B cell (primary cell): ENCODE results near the gene SLC25A21. TPM values are rescaled to one million over a fixed set of nuclear protein-coding genes. Genes with fewer than 3 reads are reported as not detected.
"Not testable (repeated sequence)": the region's sequence is repeated elsewhere in the genome, so short reads cannot be mapped to it uniquely, and the experiment has no call there.

Experiments
- ATAC-seq: fragments of 200-7000 bp; cut with Tn5 transposase; one replicate; pipeline ENCODE4 v1.10.0; 2021; ENCODE audit warnings: low read depth, mild to moderate bottlenecking, moderate number of reproducible peaks, moderate library complexity
- CTCF ChIA-PET: fragments of 350-600 bp; sonication (Branson Sonifier 250); formaldehyde crosslinking; loops from one replicate; lab custom pipeline; 2021; ENCODE audit warnings: antibody characterized with exemption, inconsistent platforms; lab: Charles Lee
- POLR2A ChIA-PET: fragments of 350-600 bp; sonication (Branson Sonifier 250); formaldehyde crosslinking; loops from one replicate; lab custom pipeline; 2021; ENCODE audit warnings: antibody characterized with exemption; lab: Charles Lee
- DNase-seq: peaks from one replicate; pipeline ENCODE4 v3.0.0; 2013
- H2AFZ ChIP-seq: 2 replicates; pipeline ENCODE4 v1.6.1; 2012; ENCODE audit warnings: mild to moderate bottlenecking, low read depth, low read length; ENCODE audit not compliant: insufficient read depth, poor library complexity, severe bottlenecking
- H3K27ac ChIP-seq, 2 donors: 1 replicate in 1 of 2; 2 replicates in 1 of 2; pipeline ENCODE4 v1.5.1; 2012 to 2013; ENCODE audit warnings: low read length in 2 of 2, mild to moderate bottlenecking in 2 of 2, moderate library complexity in 1 of 2
- H3K27me3 ChIP-seq, 4 experiments: fragments of 200-600 bp in 1 of 4; sonication (generic) in 1 of 4; replicated peaks in 1 of 4; 1 replicate in 2 of 4; 2 replicates in 2 of 4; pipeline versions ENCODE4 v1.6.1 to v1.7.0; 2013 to 2016; ENCODE audit warnings: low read length in 3 of 4, mild to moderate bottlenecking in 2 of 4, mixed read lengths in 1 of 4, moderate library complexity in 1 of 4; ENCODE audit not compliant: insufficient read depth in 4 of 4, control insufficient read depth in 3 of 4; ENCODE audit errors: control extremely low read depth in 1 of 4
- H3K36me3 ChIP-seq, 2 experiments: replicated peaks in 1 of 2; 1 replicate in 1 of 2; 2 replicates in 1 of 2; pipeline versions ENCODE4 v1.6.1 to v1.7.1; 2013; ENCODE audit warnings: low read length in 1 of 2; ENCODE audit not compliant: insufficient read depth in 2 of 2, control insufficient read depth in 1 of 2; ENCODE audit errors: control extremely low read depth in 1 of 2, extremely low read depth in 1 of 2
- H3K4me1 ChIP-seq, 2 donors: fragments of 200-600 bp in 1 of 2; sonication (generic) in 1 of 2; 1 replicate in 1 of 2; 2 replicates in 1 of 2; pipeline versions ENCODE4 v1.5.1 to v1.6.1; 2013 to 2017; ENCODE audit warnings: low read length in 2 of 2; ENCODE audit not compliant: control insufficient read depth in 2 of 2, insufficient read depth in 2 of 2
- H3K4me2 ChIP-seq: replicated peaks from 2 replicates; pipeline ENCODE3; 2012; ENCODE audit warnings: mild to moderate bottlenecking, low read depth, low read length; ENCODE audit not compliant: poor library complexity, severe bottlenecking
- H3K4me3 ChIP-seq, 5 experiments: fragments of 200-600 bp in 1 of 5; sonication (generic) in 1 of 5; 1 replicate in 3 of 5; 2 replicates in 2 of 5; pipeline versions ENCODE4 v1.5.1 to v1.7.0; 2011 to 2016; ENCODE audit warnings: low read length in 4 of 5, mild to moderate bottlenecking in 4 of 5, low read depth in 2 of 5, control low read depth in 1 of 5, moderate library complexity in 1 of 5; ENCODE audit not compliant: insufficient read depth in 1 of 5; ENCODE audit errors: control extremely low read depth in 1 of 5, extremely low read depth in 1 of 5
- H3K79me2 ChIP-seq: fragments of 200-600 bp; sonication (generic); one replicate; pipeline ENCODE4 v1.6.0; 2016; ENCODE audit warnings: low read length; ENCODE audit not compliant: control insufficient read depth, insufficient read depth
- H3K9ac ChIP-seq: fragments of 200-600 bp; sonication (generic); 2 replicates; pipeline ENCODE4 v1.6.1; 2017; ENCODE audit warnings: mild to moderate bottlenecking, low read length, moderate library complexity
- H3K9me3 ChIP-seq, 3 donors: one replicate each; pipeline versions ENCODE4 v1.6.1 to v1.7.1; 2013; ENCODE audit warnings: low read length in 2 of 3; ENCODE audit not compliant: control insufficient read depth in 2 of 3, insufficient read depth in 1 of 3; ENCODE audit errors: control extremely low read depth in 1 of 3
- H4K20me1 ChIP-seq: 2 replicates; pipeline ENCODE4 v1.6.0; 2012; ENCODE audit warnings: mild to moderate bottlenecking, low read length; ENCODE audit not compliant: insufficient read depth, control insufficient read depth, poor library complexity, severe bottlenecking
- H3K27ac Mint-ChIP-seq: one replicate; pipeline ENCODE4 v1.8.0; 2021; ENCODE audit warnings: mixed read lengths
- H3K27me3 Mint-ChIP-seq: one replicate; pipeline ENCODE4 v1.8.0; 2021; ENCODE audit warnings: mixed read lengths
- H3K4me1 Mint-ChIP-seq: one replicate; pipeline ENCODE4 v1.8.0; 2021; ENCODE audit warnings: mixed read lengths
- H3K4me3 Mint-ChIP-seq: one replicate; pipeline ENCODE4 v1.8.0; 2021; ENCODE audit warnings: mixed read lengths
- H3K9me3 Mint-ChIP-seq: one replicate; pipeline ENCODE4 v1.8.0; 2022; ENCODE audit warnings: mixed read lengths; ENCODE audit not compliant: insufficient read depth
- EZH2 ChIP-seq: IDR thresholded peaks from 2 replicates; pipeline ENCODE4 v1.6.1; 2012; ENCODE audit warnings: borderline replicate concordance, low read depth, mild to moderate bottlenecking, moderate library complexity, low read length; ENCODE audit not compliant: insufficient read depth, poor library complexity, severe bottlenecking
- WGBS: methylation state at CpG from one replicate; pipeline ENCODE4 v1.1.5; 2013; ENCODE audit warnings: missing lambda C conversion rate; ENCODE audit not compliant: insufficient coverage; 5-methylcytosine and 5-hydroxymethylcytosine counted together
- intact Hi-C: fragments of 100-400 bp; cut with micrococcal nuclease; formaldehyde crosslinking; loops from one replicate; pipeline ENCODE4 v1.10.0; 2022
- polyA plus RNA-seq: library from polyadenylated mRNA; depleted of rRNA; stranded (reverse); fragments of >200 nt; gene quantifications from 2 replicates; pipeline ENCODE4 v1.2.3, GENCODE V29; 2012
- total RNA-seq, 2 donors: library from RNA; stranded (reverse); fragments of 120-200 nt in 1 of 2; gene quantifications; 1 replicate in 1 of 2; 2 replicates in 1 of 2; pipeline versions ENCODE4 v1.2.3 to v1.2.4, GENCODE V29; 2013 to 2022
- TF ChIP-seq, protein P1 (sequence below): fragments of 200-600 bp; IDR thresholded peaks from one replicate; pipeline ENCODE4 v1.8.0; 2022; ENCODE audit warnings: antibody characterized with exemption, mild to moderate bottlenecking

Gene SLC25A21
- total and polyA plus RNA-seq, 2 donors (not counting 1 experiment from before 2014, with no cell fraction given) = not detected

DNA sequence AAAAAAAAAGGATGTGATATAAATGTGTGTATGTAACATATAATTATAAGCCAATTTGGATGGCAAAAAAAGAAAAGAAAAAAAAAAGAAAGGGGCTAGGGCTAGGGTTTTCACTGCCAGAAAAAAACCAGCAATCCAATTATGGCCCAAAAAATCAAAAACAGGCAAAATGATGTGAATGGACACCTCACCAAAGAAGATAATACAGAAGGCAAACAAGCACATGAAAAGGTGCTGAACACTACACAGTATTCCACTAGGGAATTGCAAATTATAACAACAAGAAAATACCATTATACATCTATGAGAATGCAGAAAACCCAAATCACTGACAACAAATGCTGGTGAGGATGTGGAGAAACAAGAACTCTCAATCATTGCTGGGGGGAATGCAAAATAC is 13.3 kb upstream of the SLC25A21 start:
- Histone ChIP-seq H3K4me1 (no peaks in the 10 kb centered on the region), H3K9me3 (peaks cover 0 to 12% (median 0%) of the 10 kb centered on the region in 3 donors), H3K27me3 (no peaks in the 10 kb centered on the region), H3K4me2 (no peak overlapping the region), H4K20me1 (no peaks in the 10 kb centered on the region), H2AFZ (no peak overlapping the region), H3K9ac (no peak overlapping the region), H3K36me3 (no peaks in the 10 kb centered on the region), H3K27ac (no peak overlapping the region), H3K79me2 (no peaks in the 10 kb centered on the region), H3K4me3 (no peak overlapping the region)
- no peaks in the 10 kb centered on the region for H3K4me1 Mint-ChIP-seq
- ATAC-seq (no peak), DNase-seq (no peak)
- intact Hi-C loops = no loop called here
- no peaks in the 10 kb centered on the region for H3K27me3 Mint-ChIP-seq
- no peaks in the 10 kb centered on the region for H3K9me3 Mint-ChIP-seq
- TF ChIP-seq, protein P1, sequence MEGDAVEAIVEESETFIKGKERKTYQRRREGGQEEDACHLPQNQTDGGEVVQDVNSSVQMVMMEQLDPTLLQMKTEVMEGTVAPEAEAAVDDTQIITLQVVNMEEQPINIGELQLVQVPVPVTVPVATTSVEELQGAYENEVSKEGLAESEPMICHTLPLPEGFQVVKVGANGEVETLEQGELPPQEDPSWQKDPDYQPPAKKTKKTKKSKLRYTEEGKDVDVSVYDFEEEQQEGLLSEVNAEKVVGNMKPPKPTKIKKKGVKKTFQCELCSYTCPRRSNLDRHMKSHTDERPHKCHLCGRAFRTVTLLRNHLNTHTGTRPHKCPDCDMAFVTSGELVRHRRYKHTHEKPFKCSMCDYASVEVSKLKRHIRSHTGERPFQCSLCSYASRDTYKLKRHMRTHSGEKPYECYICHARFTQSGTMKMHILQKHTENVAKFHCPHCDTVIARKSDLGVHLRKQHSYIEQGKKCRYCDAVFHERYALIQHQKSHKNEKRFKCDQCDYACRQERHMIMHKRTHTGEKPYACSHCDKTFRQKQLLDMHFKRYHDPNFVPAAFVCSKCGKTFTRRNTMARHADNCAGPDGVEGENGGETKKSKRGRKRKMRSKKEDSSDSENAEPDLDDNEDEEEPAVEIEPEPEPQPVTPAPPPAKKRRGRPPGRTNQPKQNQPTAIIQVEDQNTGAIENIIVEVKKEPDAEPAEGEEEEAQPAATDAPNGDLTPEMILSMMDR = no peak
- TF ChIP-seq EZH2 = no peak
- no peak overlapping the region for H3K4me3 Mint-ChIP-seq
- ChIA-PET POLR2A (no interaction called here), CTCF (no interaction called here)
- H3K27ac Mint-ChIP-seq = no peak overlapping the region

DNA sequence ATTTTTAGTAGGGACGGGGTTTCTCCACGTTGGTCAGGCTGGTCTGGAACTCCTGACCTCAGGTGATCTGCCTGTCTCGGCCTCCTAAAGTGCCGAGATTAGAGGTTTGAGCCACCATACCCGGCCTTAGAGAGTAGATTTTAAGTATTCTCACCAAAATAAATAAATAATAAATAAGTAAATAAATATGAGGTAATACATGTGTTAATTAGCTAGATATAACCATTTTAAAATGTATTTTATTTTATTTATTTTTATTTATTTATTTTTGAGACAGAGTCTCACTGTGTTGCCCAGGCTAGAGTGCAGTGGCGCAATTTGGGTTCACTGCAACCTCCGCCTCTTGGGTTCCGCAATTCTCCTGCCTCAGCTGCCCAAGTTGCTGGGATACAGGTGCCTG is 12.1 kb upstream of the SLC25A21 start:
- H3K36me3 ChIP-seq, CTCF ChIA-PET, intact Hi-C loops, H3K4me2 ChIP-seq, H3K4me1 ChIP-seq, H3K27ac Mint-ChIP-seq, H3K27ac ChIP-seq, H3K9me3 Mint-ChIP-seq, H2AFZ ChIP-seq, H3K27me3 Mint-ChIP-seq, H3K4me3 Mint-ChIP-seq, H3K4me3 ChIP-seq, H3K9ac ChIP-seq, ATAC-seq, H3K27me3 ChIP-seq, DNase-seq, H3K4me1 Mint-ChIP-seq, POLR2A ChIA-PET, H4K20me1 ChIP-seq, H3K79me2 ChIP-seq: not testable (repeated sequence)
- peaks cover 0 to 13% (median 0%) of the 10 kb centered on the region in 3 donors for H3K9me3 ChIP-seq
- WGBS = 97% methylated on average over 3 of the region's 8 CpGs
